GM12873 (cell line): Measurements from ENCODE around the gene EFNA4.

ENCODE experiments used
- TF ChIP-seq, protein P1 (sequence below): IDR thresholded peaks from 2 replicates; pipeline ENCODE4 v1.5.1; 2012; ENCODE audit warnings: low read depth, mild to moderate bottlenecking, moderate library complexity, low read length, control low read depth; ENCODE audit not compliant: insufficient read depth; ENCODE audit errors: missing control alignments

The EFNA4 gene

DNA sequence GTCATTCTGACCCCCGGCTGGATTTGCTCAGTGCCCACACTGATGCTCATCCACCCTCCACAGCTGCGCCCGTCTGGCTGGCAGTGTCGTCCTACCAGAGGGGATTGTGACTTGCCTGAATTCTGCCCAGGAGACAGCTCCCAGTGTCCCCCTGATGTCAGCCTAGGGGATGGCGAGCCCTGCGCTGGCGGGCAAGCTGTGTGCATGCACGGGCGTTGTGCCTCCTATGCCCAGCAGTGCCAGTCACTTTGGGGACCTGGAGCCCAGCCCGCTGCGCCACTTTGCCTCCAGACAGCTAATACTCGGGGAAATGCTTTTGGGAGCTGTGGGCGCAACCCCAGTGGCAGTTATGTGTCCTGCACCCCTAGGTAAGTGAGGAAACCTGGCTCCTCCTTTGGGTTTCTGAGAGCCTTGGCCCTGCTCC is 5.7 kb upstream of the EFNA4 start:
- TF ChIP-seq, protein P1, sequence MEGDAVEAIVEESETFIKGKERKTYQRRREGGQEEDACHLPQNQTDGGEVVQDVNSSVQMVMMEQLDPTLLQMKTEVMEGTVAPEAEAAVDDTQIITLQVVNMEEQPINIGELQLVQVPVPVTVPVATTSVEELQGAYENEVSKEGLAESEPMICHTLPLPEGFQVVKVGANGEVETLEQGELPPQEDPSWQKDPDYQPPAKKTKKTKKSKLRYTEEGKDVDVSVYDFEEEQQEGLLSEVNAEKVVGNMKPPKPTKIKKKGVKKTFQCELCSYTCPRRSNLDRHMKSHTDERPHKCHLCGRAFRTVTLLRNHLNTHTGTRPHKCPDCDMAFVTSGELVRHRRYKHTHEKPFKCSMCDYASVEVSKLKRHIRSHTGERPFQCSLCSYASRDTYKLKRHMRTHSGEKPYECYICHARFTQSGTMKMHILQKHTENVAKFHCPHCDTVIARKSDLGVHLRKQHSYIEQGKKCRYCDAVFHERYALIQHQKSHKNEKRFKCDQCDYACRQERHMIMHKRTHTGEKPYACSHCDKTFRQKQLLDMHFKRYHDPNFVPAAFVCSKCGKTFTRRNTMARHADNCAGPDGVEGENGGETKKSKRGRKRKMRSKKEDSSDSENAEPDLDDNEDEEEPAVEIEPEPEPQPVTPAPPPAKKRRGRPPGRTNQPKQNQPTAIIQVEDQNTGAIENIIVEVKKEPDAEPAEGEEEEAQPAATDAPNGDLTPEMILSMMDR: no peak

DNA sequence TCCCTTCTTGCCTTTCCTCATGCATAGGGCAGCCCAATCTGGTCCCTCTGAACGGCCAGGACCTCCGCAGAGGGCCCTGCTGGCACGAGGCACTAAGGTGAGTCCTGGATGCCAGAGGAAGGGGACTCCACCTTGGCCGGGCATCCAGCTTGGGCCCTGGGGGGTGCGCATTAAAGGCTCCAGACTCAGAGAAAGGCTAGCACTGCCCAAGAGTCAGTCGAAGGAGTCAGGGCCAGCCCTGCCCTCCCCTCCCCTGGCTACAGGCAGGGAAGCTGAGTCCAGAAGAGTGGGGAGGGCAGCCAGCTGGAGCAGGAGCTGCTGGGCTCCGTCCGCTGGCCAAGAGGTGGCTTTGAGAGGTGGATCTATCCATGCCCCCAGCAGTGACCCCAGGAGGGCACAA is 2.8 kb upstream of the EFNA4 start:
- TF ChIP-seq, protein P1: no peak

- TF ChIP-seq, protein P1: peak; percentile 100
Measured at GRCh38 chr1:155061381-155062150, 2.0 kb upstream of the EFNA4 start.

DNA sequence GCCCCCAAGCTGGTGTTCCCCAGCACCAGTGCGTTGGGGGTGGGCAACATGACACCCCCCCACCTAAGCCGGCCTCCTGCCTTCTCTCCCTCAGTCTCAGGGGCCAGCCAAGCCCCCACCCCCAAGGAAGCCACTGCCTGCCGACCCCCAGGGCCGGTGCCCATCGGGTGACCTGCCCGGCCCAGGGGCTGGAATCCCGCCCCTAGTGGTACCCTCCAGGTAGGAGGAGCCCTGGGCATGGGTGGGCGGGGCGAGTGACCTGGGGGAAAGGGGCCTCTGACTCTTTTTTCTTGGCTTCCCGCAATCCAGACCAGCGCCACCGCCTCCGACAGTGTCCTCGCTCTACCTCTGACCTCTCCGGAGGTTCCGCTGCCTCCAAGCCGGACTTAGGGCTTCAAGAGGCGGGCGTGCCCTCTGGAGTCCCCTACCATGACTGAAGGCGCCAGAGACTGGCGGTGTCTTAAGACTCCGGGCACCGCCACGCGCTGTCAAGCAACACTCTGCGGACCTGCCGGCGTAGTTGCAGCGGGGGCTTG is 1.3 kb upstream of the EFNA4 start:
- TF ChIP-seq, protein P1: peak; percentile 33

DNA sequence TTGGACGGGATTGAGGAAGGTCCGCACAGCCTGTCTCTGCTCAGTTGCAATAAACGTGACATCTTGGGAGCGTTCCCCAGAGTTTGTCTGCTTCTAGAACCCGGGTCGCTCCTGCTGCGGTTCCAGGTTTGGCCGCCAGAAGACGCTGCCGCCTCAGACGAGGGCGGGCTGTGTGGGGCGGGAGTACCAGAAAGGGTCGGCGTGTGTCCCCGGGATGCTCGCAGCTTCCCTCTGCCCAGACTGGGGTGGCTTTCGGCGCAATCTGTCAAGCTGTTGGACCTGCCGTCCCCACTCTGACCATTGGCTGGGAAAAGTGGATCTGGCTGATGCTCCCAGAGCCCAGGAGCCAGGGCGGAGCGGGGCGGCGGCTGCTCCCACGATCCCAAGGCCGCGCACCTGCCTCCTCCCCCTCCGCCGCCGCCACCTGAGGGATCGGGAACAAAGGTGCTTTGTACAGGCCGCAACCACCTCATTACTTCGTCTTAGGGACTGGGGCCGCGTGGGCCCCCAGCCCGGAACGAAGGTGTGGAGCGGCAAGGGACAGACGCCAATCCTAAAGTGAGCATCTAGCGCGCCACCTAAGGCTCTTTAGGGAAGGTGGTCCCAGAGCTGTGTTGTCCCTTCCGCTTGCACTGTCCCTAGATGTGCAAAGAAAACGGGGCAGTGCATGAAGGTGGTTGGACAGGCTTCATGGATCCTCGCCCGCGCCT is 683 bp upstream of the EFNA4 start:
- TF ChIP-seq, protein P1: peak; percentile 94

DNA sequence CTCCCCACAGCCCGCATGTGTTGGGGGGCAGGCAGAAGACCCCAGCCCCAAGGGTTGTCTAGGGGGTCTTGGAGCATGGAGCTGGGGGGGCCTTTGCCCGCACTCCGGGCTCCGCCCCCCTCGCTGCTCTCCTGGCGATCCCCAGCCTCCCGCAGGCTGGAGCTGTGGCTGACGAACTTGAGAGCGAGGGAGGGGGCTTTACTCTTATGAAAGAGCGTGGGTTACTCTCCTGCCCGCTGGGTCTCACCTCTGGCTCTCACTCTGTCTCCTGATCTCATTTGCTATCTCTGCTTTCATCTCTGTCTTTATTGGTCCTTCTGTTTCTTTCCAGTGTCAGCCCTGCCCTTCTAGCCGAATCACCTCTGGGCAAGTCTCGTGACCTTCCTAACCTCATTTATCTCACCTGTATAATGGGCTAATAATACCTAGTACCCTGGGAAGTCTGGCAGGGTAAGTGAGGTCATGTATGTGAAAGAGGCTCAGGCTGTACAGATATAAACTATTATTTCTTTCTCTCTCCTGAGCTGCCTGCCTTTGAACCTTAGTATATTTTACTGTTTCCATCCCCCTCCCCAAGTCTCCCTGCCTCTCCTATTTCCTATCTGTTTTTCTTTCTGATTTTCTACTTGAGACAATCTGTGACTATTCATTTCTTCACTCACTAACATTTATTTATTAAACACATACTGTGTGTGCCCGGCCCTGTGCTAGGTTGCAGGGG is 731 bp downstream of the EFNA4 start:
- TF ChIP-seq, protein P1: no peak
